IMR-90 (cell line): Measurements from ENCODE around the gene ZFHX3.

Source experiments
- CEBPB ChIP-seq: IDR thresholded peaks from 2 replicates; pipeline ENCODE4 v1.6.1; 2012; ENCODE audit warnings: low read depth, low read length, improper control_type of control experiment
- CHD1 ChIP-seq: IDR thresholded peaks from 2 replicates; pipeline ENCODE4 v1.6.1; 2012; ENCODE audit warnings: low read depth, low read length, improper control_type of control experiment
- MAFK ChIP-seq: IDR thresholded peaks from 2 replicates; pipeline ENCODE4 v1.6.1; 2012; ENCODE audit warnings: low read depth, low read length, improper control_type of control experiment
- MAZ ChIP-seq: IDR thresholded peaks from 2 replicates; pipeline ENCODE4 v1.6.1; 2012; ENCODE audit warnings: low read depth, mild to moderate bottlenecking, low read length, improper control_type of control experiment, moderate library complexity, borderline replicate concordance
- MXI1 ChIP-seq: IDR thresholded peaks from 2 replicates; pipeline ENCODE4 v1.6.1; 2012; ENCODE audit warnings: low read depth, mild to moderate bottlenecking, low read length, moderate library complexity, borderline replicate concordance
- POLR2A ChIP-seq: IDR thresholded peaks from 2 replicates; pipeline ENCODE4 v1.6.1; 2012; ENCODE audit warnings: mild to moderate bottlenecking, low read depth, low read length
- RAD21 ChIP-seq: IDR thresholded peaks from 2 replicates; pipeline ENCODE4 v1.6.1; 2012; ENCODE audit warnings: low read length, improper control_type of control experiment
- RCOR1 ChIP-seq: IDR thresholded peaks from 2 replicates; pipeline ENCODE4 v1.6.1; 2012; ENCODE audit warnings: mild to moderate bottlenecking, low read length, improper control_type of control experiment; ENCODE audit not compliant: insufficient replicate concordance
- RFX5 ChIP-seq: IDR thresholded peaks from 2 replicates; pipeline ENCODE4 v1.8.0; 2012; ENCODE audit warnings: low read depth, mild to moderate bottlenecking, low read length, moderate library complexity
- SMC3 ChIP-seq: fragments of 150-350 bp; IDR thresholded peaks from 2 replicates; pipeline ENCODE4 v1.6.1; 2016; ENCODE audit warnings: low read depth, mild to moderate bottlenecking, antibody characterized with exemption, low read length, moderate library complexity
- TF ChIP-seq, protein P1 (sequence below): conservative IDR thresholded peaks from 2 replicates; pipeline ENCODE4 v1.5.1; 2012; ENCODE audit warnings: mild to moderate bottlenecking, low read depth, low read length, improper control_type of control experiment
- TF ChIP-seq, protein P2 (sequence below): fragments of 150-350 bp; IDR thresholded peaks from 2 replicates; pipeline ENCODE4 v1.6.1; 2017; ENCODE audit warnings: mild to moderate bottlenecking, antibody characterized with exemption, low read length, low read depth

- TF ChIP-seq, protein P1, sequence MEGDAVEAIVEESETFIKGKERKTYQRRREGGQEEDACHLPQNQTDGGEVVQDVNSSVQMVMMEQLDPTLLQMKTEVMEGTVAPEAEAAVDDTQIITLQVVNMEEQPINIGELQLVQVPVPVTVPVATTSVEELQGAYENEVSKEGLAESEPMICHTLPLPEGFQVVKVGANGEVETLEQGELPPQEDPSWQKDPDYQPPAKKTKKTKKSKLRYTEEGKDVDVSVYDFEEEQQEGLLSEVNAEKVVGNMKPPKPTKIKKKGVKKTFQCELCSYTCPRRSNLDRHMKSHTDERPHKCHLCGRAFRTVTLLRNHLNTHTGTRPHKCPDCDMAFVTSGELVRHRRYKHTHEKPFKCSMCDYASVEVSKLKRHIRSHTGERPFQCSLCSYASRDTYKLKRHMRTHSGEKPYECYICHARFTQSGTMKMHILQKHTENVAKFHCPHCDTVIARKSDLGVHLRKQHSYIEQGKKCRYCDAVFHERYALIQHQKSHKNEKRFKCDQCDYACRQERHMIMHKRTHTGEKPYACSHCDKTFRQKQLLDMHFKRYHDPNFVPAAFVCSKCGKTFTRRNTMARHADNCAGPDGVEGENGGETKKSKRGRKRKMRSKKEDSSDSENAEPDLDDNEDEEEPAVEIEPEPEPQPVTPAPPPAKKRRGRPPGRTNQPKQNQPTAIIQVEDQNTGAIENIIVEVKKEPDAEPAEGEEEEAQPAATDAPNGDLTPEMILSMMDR, result no peak
- TF ChIP-seq CEBPB (no peak), RAD21 (no peak), POLR2A (no peak), CHD1 (no peak), SMC3 (no peak), MAFK (no peak), RFX5 (no peak), RCOR1 (no peak), MXI1 (no peak), MAZ (no peak)
- TF ChIP-seq, protein P2, sequence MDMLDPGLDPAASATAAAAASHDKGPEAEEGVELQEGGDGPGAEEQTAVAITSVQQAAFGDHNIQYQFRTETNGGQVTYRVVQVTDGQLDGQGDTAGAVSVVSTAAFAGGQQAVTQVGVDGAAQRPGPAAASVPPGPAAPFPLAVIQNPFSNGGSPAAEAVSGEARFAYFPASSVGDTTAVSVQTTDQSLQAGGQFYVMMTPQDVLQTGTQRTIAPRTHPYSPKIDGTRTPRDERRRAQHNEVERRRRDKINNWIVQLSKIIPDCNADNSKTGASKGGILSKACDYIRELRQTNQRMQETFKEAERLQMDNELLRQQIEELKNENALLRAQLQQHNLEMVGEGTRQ, result no peak
Measured at GRCh38 chr16:73062743-73063733, 15.1 kb upstream of the ZFHX3 start.
